ENCODE data around the gene ANGPTL2.

ANGPTL2 gene

DNA sequence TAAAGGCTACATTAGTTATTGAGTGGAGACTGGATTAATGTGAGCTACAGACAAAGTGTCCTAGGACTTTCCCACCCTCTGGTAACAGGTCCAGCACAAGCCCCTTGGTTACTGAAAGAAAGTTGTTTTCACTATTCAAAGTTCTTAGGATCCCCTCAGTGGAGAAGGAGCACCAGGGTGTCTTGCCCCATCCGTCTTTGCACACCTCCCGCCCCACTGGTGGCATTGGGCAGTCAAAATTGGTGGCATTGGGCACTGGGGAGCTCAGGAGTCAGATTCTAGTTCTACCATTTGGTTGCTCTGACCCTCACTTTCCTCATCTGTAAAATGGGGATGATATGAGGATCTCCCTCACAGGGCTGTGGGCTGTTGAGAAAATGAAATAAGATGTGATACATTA lies 2.4 kb upstream of the ANGPTL2 start:
- H3K4me3 ChIP-seq (replicated peaks; ENCODE audit: low read depth, low read length): no peak overlapping the region
- DNase-seq (ENCODE audit: low read depth): no peak
- TF ChIP-seq, protein P1, sequence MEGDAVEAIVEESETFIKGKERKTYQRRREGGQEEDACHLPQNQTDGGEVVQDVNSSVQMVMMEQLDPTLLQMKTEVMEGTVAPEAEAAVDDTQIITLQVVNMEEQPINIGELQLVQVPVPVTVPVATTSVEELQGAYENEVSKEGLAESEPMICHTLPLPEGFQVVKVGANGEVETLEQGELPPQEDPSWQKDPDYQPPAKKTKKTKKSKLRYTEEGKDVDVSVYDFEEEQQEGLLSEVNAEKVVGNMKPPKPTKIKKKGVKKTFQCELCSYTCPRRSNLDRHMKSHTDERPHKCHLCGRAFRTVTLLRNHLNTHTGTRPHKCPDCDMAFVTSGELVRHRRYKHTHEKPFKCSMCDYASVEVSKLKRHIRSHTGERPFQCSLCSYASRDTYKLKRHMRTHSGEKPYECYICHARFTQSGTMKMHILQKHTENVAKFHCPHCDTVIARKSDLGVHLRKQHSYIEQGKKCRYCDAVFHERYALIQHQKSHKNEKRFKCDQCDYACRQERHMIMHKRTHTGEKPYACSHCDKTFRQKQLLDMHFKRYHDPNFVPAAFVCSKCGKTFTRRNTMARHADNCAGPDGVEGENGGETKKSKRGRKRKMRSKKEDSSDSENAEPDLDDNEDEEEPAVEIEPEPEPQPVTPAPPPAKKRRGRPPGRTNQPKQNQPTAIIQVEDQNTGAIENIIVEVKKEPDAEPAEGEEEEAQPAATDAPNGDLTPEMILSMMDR (IDR thresholded peaks at IDR 0.05; ENCODE audit: low read length, missing control alignments): no peak

DNA sequence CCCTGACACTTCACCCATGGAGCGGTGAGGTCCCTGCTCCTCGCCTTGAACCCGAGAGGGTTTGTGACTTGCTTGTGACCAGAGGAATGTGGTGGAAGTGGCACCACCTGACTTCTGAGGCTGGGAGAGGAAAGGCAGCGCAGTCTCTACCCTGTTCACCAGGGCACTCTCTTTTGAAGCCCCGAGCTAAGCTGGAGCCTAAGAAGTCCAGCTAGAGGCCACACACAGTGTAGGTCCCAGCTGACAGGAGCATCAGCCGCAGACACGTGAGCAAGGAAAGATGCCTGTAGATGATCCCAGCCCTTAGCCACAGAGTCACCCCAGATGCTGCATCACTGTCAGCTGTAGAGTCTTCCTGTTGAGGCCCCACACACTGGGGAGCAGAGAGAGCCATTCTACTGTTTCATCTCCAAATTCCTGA lies 1.7 kb upstream of the ANGPTL2 start:
- DNase-seq (ENCODE audit: low read depth): no peak
- TF ChIP-seq, protein P1 (IDR thresholded peaks at IDR 0.05; ENCODE audit: low read length, missing control alignments): no peak

DNA sequence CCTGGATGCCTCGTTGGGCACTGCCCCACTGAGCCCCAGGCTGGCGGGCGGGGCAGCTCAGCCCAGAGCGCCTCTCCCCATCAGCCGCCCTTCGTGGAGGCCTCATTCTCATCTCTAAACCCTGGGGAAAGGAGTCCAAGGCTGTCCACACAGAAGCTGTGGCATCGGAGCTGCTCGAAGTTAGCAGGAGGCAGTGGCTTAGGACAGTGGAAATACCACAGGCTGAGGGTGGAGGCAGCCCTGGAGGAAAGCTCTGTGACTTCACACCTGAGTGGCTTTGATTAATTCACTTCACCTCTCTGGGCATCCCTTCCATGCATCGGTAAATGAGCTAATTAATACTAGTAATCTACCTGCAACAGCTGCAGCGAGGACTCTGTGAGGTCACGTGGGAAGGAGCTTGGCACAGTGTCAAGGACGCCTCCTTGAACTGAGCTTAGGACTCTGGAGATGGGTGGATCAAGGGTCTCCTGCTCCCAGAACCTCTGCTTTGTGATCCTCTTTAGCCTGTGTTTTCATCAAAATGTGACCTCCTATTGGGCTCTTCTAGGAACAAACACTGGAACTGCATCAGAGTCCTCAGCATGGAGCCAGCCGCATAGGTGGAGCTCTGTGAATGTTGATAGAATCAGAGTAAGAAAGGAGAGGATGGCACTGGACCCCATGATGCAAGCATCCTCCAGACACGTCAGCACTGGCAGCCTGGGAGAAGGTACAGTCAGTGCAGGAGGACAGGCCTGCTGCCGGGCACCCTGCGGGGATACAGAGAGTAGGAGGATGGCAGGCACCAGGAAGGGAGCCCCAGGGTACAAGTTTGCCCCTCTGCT lies 842 bp upstream of the ANGPTL2 start:
- TF ChIP-seq, protein P1 (IDR thresholded peaks at IDR 0.05; ENCODE audit: low read length, missing control alignments): no peak
- H3K4me3 ChIP-seq (replicated peaks; ENCODE audit: low read depth, low read length): peak overlapping the region; percentile 61

More for the DNA sequence above, 1.7 kb upstream of the ANGPTL2 start:
- H3K4me3 ChIP-seq (replicated peaks; ENCODE audit: low read depth, low read length): no peak overlapping the region

DNA sequence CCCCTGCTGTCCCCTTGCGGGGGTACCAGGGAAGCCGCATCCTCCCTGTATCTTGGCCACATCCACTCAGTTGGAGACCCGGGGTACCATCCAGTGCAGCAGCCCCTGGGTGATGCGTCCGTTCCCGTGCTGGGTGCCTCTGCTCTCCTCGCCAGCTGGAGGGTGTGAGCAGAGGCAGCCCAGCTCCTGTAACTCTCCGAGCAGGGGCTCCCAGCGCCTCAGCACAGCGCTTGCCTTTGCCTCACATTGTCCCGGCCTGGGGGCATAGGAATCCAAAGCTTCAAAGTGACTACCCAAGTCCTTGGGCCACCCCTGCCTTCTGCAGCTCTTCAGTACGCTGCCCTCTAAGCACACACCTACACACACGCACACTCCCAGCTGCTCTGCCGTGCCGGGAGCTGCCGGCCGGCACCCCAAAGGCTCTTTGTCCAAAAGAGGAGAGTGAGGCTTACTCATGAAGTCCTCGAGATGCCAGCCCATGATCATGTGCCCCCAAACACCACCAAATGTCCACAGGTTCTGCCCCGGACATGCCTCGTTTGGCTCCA lies 733 bp downstream of the ANGPTL2 start:
- peak; percentile 42 for DNase-seq (ENCODE audit: low read depth)
- TF ChIP-seq, protein P1 (IDR thresholded peaks at IDR 0.05; ENCODE audit: low read length, missing control alignments): no peak
- peak overlapping the region; percentile 61 for H3K4me3 ChIP-seq (replicated peaks; ENCODE audit: low read depth, low read length)

More for the DNA sequence above, 842 bp upstream of the ANGPTL2 start:
- no peak for DNase-seq (ENCODE audit: low read depth)

DNA sequence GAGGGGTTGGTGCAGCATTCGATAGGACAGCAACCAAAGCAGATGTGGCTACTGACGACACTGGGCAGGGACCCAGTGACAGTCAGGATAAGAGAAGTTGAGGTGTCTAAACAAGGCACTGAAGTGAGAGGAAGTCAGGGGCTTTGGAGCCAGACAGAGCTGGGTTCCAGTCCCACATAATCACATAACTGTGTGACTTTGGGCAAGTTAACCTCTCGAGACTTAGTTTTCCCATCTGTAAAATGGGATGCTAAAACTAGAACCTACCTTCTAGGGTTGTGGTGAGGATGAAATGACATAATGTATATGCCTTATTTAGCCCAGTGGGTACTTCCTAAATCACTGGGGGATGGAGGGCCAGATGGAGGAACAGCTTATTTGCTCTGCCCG lies 3.1 kb downstream of the ANGPTL2 start:
- H3K4me3 ChIP-seq (replicated peaks; ENCODE audit: low read depth, low read length): no peak overlapping the region

GRCh38 chr9:127118597-127119319 lies 3.7 kb downstream of the ANGPTL2 start:
- no peak overlapping the region for H3K4me3 ChIP-seq (replicated peaks; ENCODE audit: low read depth, low read length)
- no peak for DNase-seq (ENCODE audit: low read depth)
- TF ChIP-seq, protein P1 (IDR thresholded peaks at IDR 0.05; ENCODE audit: low read length, missing control alignments): no peak

More for the DNA sequence above, 3.1 kb downstream of the ANGPTL2 start:
- DNase-seq (ENCODE audit: low read depth): no peak
- TF ChIP-seq, protein P1 (IDR thresholded peaks at IDR 0.05; ENCODE audit: low read length, missing control alignments): no peak

Data from fibroblast of pulmonary artery (primary cell).